ENCODE data around the gene MDFIC. TPM values are rescaled to one million over a fixed set of nuclear protein-coding genes. Genes with fewer than 3 reads are reported as not detected.

MDFIC gene
- total and polyA plus RNA-seq, 2 of the 4 experiments (the other 2 are of a cell fraction), result 16.9 to 35.0 TPM

DNA sequence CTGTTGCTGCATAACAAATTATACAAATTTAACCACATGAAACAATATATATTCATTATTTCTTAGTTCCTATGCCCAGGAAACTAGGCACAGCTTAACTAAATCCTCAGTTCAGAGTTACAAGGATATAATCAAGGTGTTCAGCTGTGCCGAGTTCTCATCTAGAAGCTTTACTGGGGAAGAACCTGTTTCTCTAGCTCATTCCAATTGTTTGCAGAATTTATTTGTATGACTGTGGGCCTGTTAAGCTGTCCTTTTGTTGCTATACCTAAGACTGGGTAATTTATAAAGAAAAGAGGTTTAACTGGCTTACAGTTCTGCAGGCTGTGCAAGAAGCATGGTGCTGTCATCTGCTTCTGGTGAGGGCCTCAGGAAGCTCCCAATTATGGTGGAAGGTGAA, 21.8 kb upstream of the MDFIC start:
- H3K4me2 ChIP-seq (ENCODE audit: low read depth, low read length), result no peak overlapping the region
- no peak overlapping the region for H2AFZ ChIP-seq (replicated peaks; ENCODE audit: low read length, poor library complexity)
- no peaks in the 10 kb centered on the region for H3K36me3 ChIP-seq (ENCODE audit: control insufficient read depth, insufficient read depth, low read length)
- no peak overlapping the region for H2AK9ac ChIP-seq (replicated peaks; ENCODE audit: low read depth, low read length, poor library complexity)
- no peak overlapping the region for H3K4ac ChIP-seq (ENCODE audit: low read depth, low read length)
- H2BK120ac ChIP-seq (ENCODE audit: low read depth, low read length), result no peak overlapping the region
- in situ Hi-C loops (cut with MboI; ENCODE audit: low sequenced_read_pairs), result no loop called here
- no CpG with 5 or more reads among the region's 1 CpG for WGBS, 2 experiments (ENCODE audit: extremely low coverage in 2 of 2, insufficient read length in 1 of 2)
- no peak overlapping the region for H3K23ac ChIP-seq (ENCODE audit: low read depth, low read length)
- no peak overlapping the region for H3K14ac ChIP-seq (replicated peaks; ENCODE audit: low read depth, low read length)
- BruUV-seq (replicated peaks), result no TSS peak
- H3K27ac ChIP-seq (ENCODE audit: insufficient read depth, low read length), result no peak overlapping the region
- POLR2A ChIA-PET (ENCODE audit: unreplicated experiment), result no interaction called here
- no peak overlapping the region for H3K4me3 ChIP-seq (ENCODE audit: insufficient read depth, low read depth, low read length)
- no peak overlapping the region for H4K91ac ChIP-seq (ENCODE audit: insufficient read depth, low read depth, low read length)
- H3K9me1 ChIP-seq (ENCODE audit: insufficient read depth, low read length), result no peaks in the 10 kb centered on the region
- dilution Hi-C loops (cut with HindIII; ENCODE audit: low sequenced_read_pairs, unreplicated experiment), result no loop called here
- H2BK20ac ChIP-seq (ENCODE audit: low read depth, low read length), result no peak overlapping the region
- intact Hi-C loops (cut with micrococcal nuclease), result no loop called here
- no peak overlapping the region for H3K18ac ChIP-seq (ENCODE audit: low read depth, low read length)
- CTCF ChIA-PET, result no interaction called here
- no peak overlapping the region for H2AK5ac ChIP-seq (ENCODE audit: low read depth, low read length)
- H4K20me1 ChIP-seq (ENCODE audit: insufficient read depth, low read length), result no peaks in the 10 kb centered on the region
- no peak for TF ChIP-seq NFE2L2 (IDR thresholded peaks at IDR 0.05; ENCODE audit: low read depth, low read length)
- TF ChIP-seq FOS (IDR thresholded peaks at IDR 0.05; ENCODE audit: low read depth, low read length), result no peak
- no peak for TF ChIP-seq CEBPB (IDR thresholded peaks at IDR 0.05; ENCODE audit: low read depth, low read length)
- TF ChIP-seq POLR2A (IDR thresholded peaks at IDR 0.05; ENCODE audit: low read depth, low read length), result no peak
- no peak for TF ChIP-seq BHLHE40 (IDR thresholded peaks at IDR 0.05; ENCODE audit: low read depth, low read length)
- TF ChIP-seq RCOR1 (IDR thresholded peaks at IDR 0.05; ENCODE audit: insufficient replicate concordance, low read length), result no peak
- TF ChIP-seq, protein P1, sequence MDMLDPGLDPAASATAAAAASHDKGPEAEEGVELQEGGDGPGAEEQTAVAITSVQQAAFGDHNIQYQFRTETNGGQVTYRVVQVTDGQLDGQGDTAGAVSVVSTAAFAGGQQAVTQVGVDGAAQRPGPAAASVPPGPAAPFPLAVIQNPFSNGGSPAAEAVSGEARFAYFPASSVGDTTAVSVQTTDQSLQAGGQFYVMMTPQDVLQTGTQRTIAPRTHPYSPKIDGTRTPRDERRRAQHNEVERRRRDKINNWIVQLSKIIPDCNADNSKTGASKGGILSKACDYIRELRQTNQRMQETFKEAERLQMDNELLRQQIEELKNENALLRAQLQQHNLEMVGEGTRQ (IDR thresholded peaks at IDR 0.05; ENCODE audit: low read depth, low read length), result no peak
- TF ChIP-seq, protein P2, sequence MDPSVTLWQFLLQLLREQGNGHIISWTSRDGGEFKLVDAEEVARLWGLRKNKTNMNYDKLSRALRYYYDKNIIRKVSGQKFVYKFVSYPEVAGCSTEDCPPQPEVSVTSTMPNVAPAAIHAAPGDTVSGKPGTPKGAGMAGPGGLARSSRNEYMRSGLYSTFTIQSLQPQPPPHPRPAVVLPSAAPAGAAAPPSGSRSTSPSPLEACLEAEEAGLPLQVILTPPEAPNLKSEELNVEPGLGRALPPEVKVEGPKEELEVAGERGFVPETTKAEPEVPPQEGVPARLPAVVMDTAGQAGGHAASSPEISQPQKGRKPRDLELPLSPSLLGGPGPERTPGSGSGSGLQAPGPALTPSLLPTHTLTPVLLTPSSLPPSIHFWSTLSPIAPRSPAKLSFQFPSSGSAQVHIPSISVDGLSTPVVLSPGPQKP (IDR thresholded peaks at IDR 0.05; ENCODE audit: borderline replicate concordance, low read depth, low read length), result no peak
- no peak for TF ChIP-seq MAZ (IDR thresholded peaks at IDR 0.05; ENCODE audit: borderline replicate concordance, low read depth, low read length)
- no peak for TF ChIP-seq CHD1 (IDR thresholded peaks at IDR 0.05; ENCODE audit: low read depth, low read length)
- TF ChIP-seq MXI1 (IDR thresholded peaks at IDR 0.05; ENCODE audit: borderline replicate concordance, low read depth, low read length), result no peak
- TF ChIP-seq RFX5 (IDR thresholded peaks at IDR 0.05; ENCODE audit: low read depth, low read length), result no peak
- TF ChIP-seq SMC3 (IDR thresholded peaks at IDR 0.05; ENCODE audit: low read depth, low read length), result no peak
- TF ChIP-seq, protein P3, sequence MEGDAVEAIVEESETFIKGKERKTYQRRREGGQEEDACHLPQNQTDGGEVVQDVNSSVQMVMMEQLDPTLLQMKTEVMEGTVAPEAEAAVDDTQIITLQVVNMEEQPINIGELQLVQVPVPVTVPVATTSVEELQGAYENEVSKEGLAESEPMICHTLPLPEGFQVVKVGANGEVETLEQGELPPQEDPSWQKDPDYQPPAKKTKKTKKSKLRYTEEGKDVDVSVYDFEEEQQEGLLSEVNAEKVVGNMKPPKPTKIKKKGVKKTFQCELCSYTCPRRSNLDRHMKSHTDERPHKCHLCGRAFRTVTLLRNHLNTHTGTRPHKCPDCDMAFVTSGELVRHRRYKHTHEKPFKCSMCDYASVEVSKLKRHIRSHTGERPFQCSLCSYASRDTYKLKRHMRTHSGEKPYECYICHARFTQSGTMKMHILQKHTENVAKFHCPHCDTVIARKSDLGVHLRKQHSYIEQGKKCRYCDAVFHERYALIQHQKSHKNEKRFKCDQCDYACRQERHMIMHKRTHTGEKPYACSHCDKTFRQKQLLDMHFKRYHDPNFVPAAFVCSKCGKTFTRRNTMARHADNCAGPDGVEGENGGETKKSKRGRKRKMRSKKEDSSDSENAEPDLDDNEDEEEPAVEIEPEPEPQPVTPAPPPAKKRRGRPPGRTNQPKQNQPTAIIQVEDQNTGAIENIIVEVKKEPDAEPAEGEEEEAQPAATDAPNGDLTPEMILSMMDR (conservative IDR thresholded peaks at IDR 0.05; ENCODE audit: low read depth, low read length), result no peak
- TF ChIP-seq MAFK (IDR thresholded peaks at IDR 0.05; ENCODE audit: low read depth, low read length), result no peak
- TF ChIP-seq RAD21 (IDR thresholded peaks at IDR 0.05; ENCODE audit: low read length), result no peak
- no peaks in the 10 kb centered on the region for H3K27me3 ChIP-seq (ENCODE audit: control insufficient read depth, insufficient read depth, low read length)
- H4K5ac ChIP-seq (ENCODE audit: low read depth, low read length), result no peak overlapping the region
- no peaks in the 10 kb centered on the region for H3K9me3 ChIP-seq (ENCODE audit: control insufficient read depth, insufficient read depth, low read length)
- H3K4me1 ChIP-seq (ENCODE audit: control insufficient read depth, insufficient read depth, low read length), result no peaks in the 10 kb centered on the region
- H2BK15ac ChIP-seq (ENCODE audit: low read depth, low read length), result no peak overlapping the region
- DNase-seq, result no peak
- no peak for ATAC-seq (ENCODE audit: low read depth)
- no peak overlapping the region for H2BK5ac ChIP-seq (ENCODE audit: low read depth, low read length, poor library complexity, severe bottlenecking)
- no peaks in the 10 kb centered on the region for H3K79me1 ChIP-seq (ENCODE audit: low read depth in 1 of 2, low read length in 2 of 2)
- no peak overlapping the region for H4K8ac ChIP-seq (ENCODE audit: low read depth in 2 of 2, low read length in 2 of 2)
- no peak overlapping the region for H3K9ac ChIP-seq (ENCODE audit: low read depth, low read length)
- H3K56ac ChIP-seq (ENCODE audit: extremely low read depth, insufficient read depth, low read length), result no peak overlapping the region

Data from IMR-90 (cell line).